Stromal cell of bone marrow (primary cell): Measurements from ENCODE around the gene PLA2G10.
"Not testable (repeated sequence)": the region's sequence is repeated elsewhere in the genome, so short reads cannot be mapped to it uniquely, and the experiment has no call there.

Experiments used
- DNase-seq: peaks from one replicate; pipeline ENCODE4 v3.0.0-alpha.2; 2012; ENCODE audit warnings: low read depth

PLA2G10 gene, protein sequence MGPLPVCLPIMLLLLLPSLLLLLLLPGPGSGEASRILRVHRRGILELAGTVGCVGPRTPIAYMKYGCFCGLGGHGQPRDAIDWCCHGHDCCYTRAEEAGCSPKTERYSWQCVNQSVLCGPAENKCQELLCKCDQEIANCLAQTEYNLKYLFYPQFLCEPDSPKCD

DNA sequence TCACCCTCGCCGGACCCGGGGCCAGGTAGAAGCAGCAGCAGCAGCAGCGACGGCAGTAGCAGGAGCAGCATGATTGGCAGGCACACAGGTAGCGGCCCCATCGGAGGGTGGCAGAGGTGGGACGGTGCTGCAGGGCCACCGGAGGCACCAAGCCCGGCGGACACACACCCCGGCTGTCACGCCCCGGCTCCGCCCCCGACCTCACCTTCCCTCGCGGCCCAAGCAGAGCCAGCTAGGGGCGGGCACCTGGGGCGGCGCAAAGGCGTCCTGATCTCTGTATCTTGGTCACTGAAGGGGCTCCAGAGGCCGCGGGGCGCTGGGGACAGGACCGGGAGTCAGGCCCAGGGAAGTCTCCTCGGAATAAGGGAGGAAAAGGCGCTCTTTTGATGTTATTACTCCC lies at the start of gene PLA2G10:
TSS of gene PLA2G10 (minus strand) at position 180 of the 400 bp plus-strand sequence. CDS start at position 101, 79 bp downstream.
- DNase-seq, result not testable (repeated sequence)

DNA sequence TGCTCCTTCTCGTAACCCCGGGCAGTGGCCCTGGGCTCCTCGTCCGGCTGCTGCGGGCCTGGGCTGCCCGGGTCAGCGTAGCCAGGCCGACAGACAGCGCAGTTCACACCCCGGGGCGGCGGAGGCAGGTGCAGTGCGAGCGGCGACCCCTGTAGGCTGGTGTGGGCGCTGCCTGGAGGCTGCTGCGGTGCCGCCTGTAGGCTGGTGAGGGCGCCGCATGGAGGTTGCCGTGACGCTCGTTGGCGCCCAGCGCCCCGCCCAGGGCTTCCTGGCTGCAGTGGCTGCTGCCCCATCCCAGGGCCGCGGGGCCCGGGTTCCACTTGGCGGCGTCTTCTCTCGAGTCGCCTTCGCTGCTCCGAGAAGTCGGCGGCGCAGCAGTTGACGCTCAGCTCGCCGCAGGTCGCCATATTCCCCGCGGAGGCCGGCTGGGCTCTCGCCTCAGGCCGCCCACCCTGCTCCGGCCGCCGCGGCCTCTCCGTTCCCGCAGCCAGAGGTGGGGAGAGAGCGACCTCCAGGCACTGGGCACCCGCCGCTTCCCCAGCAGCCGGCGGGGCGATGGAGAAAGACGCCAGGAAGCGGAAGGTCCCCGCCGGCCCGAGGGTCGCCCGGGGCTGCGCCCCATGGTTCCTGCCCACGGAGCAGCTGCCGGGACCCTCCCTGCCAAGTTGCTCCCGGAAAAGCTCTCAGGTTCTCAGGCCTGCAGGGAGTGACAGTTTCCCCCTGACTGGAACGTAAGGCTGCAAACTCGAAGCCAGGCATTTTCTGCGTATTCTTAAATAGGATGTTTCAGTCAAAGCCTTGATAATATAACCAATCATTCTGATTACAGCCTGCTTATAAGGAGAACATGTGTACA lies 48.4 kb upstream of the PLA2G10 start, which contains the start of gene NPIPA2:
TSS of gene NPIPA2 (plus strand) at position 261 of the 856 bp plus-strand sequence. CDS start 5,533 bp downstream, outside the sequence.
- DNase-seq, result not testable (repeated sequence)

DNA sequence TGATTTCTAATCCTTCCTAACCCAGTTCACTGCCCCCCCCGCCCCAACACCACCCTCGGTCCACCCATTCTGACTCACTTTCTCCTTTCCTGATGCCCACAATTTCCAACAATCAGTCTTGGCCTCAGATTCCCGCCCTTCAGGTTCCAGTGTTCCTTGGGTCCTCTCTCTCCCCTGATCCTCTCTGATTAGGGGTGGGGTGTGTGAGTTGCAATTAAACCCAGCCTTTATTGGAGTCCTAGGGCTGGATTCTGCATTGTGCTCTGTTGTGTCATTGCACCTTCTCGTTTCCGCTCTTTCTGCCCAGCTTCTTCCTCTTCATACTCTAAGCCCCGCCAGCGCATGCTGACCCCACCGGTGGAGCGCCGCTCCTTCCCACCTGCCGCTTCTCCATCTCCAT lies 47.7 kb upstream of the PLA2G10 start:
- DNase-seq, result not testable (repeated sequence)

DNA sequence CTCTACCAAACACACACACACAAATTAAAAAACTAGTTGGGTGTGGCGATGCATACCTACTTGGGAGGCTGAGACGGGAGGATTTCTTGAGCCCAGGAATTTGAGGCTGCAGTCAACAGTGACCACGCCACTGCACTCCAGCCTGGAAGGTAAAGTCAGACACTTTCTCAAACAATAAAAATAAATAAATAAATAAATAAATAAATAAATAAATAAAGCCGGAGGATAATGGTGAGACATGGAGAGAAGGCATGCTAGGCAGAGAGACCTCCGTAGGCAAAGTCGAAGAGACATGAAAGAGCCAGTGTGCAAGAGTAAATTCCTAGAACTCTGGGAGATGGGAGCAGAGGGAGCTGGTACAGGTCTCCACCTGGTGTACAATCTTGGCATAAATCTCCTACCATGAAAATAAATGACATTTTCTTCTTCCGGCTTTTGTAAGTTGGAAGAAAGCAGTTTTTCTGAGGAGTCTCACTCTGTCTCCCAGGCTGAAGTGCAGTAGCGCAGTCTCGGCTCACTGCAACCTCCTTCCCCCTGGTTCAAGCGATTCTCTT lies 46.8 kb upstream of the PLA2G10 start:
- DNase-seq, result not testable (repeated sequence)

DNA sequence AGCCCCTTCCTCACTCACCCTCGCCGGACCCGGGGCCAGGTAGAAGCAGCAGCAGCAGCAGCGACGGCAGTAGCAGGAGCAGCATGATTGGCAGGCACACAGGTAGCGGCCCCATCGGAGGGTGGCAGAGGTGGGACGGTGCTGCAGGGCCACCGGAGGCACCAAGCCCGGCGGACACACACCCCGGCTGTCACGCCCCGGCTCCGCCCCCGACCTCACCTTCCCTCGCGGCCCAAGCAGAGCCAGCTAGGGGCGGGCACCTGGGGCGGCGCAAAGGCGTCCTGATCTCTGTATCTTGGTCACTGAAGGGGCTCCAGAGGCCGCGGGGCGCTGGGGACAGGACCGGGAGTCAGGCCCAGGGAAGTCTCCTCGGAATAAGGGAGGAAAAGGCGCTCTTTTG lies 39.1 kb upstream of the PLA2G10 start:
- DNase-seq, result not testable (repeated sequence)

DNA sequence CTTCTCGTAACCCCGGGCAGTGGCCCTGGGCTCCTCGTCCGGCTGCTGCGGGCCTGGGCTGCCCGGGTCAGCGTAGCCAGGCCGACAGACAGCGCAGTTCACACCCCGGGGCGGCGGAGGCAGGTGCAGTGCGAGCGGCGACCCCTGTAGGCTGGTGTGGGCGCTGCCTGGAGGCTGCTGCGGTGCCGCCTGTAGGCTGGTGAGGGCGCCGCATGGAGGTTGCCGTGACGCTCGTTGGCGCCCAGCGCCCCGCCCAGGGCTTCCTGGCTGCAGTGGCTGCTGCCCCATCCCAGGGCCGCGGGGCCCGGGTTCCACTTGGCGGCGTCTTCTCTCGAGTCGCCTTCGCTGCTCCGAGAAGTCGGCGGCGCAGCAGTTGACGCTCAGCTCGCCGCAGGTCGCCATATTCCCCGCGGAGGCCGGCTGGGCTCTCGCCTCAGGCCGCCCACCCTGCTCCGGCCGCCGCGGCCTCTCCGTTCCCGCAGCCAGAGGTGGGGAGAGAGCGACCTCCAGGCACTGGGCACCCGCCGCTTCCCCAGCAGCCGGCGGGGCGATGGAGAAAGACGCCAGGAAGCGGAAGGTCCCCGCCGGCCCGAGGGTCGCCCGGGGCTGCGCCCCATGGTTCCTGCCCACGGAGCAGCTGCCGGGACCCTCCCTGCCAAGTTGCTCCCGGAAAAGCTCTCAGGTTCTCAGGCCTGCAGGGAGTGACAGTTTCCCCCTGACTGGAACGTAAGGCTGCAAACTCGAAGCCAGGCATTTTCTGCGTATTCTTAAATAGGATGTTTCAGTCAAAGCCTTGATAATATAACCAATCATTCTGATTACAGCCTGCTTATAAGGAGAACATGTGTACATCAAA lies 9.3 kb upstream of the PLA2G10 start, which contains the start of gene NPIPA3:
TSS of gene NPIPA3 (plus strand) at position 256 of the 856 bp plus-strand sequence. CDS start 5,533 bp downstream, outside the sequence.
- DNase-seq, result not testable (repeated sequence)

DNA sequence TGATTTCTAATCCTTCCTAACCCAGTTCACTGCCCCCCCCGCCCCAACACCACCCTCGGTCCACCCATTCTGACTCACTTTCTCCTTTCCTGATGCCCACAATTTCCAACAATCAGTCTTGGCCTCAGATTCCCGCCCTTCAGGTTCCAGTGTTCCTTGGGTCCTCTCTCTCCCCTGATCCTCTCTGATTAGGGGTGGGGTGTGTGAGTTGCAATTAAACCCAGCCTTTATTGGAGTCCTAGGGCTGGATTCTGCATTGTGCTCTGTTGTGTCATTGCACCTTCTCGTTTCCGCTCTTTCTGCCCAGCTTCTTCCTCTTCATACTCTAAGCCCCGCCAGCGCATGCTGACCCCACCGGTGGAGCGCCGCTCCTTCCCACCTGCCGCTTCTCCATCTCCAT lies 8.6 kb upstream of the PLA2G10 start:
- not testable (repeated sequence) for DNase-seq

DNA sequence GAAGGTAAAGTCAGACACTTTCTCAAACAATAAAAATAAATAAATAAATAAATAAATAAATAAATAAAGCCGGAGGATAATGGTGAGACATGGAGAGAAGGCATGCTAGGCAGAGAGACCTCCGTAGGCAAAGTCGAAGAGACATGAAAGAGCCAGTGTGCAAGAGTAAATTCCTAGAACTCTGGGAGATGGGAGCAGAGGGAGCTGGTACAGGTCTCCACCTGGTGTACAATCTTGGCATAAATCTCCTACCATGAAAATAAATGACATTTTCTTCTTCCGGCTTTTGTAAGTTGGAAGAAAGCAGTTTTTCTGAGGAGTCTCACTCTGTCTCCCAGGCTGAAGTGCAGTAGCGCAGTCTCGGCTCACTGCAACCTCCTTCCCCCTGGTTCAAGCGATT lies 7.8 kb upstream of the PLA2G10 start:
- not testable (repeated sequence) for DNase-seq

DNA sequence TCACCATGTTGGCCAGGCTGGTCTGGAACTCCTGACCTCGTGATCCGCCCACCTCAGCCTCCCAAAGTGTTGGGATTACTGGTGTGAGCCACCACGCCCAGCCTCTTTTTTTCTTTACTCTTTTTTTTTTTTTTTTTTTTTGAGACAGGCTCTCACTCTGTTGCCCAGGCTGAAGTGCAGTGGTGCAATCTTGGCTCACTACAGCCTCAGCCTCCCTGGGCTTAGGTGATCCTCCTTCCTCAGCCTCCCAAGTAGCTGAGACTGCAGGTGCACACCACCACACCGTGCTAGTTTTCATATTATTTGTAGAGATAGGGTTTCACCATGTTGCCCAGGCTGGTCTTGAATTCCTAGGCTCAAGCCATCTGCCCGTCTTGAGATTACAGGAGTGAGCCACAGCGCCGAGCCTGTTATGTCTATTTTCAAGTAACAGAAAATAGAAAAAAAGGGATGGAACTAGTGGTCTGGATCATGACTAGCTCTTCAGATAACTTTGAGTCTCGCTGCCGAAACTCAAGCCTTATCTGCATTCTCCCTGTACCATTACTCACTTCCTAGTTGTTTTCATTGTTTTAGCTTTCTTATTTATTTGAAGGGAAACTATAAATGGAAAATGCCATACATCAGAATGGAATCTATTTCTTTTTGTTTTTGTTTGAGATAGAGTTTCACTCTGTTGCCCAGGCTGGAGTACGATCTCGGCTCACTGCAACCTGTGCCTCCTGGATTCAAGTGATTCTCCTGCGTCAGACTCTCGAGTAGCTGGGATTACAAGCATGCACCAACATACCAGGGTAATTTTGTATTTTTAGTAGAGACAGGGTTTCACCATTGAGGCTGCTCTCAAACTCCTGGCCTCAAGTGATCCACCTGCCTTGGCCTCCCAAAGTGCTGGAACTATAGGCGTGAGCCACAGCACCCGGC lies 8.0 kb downstream of the PLA2G10 start:
- DNase-seq, result not testable (repeated sequence)

DNA sequence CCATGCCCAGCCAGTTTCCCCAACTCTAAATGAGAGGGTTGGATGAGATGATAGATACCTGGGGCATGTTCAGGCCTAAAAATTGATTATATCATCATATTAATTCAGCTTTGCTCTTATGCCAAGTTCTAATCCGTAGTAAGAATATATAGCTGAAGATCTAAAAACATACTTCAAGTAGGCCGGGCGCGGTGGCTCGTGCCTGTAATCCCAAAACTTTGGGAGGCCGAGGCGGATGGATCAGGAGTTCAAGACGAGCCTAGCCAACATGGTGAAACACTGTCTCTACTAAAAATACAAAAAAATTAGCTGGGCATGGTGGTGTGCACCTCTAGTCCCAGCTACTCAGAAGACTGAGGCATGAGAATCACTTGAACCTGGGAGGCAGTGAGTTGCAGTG lies 12.0 kb downstream of the PLA2G10 start:
- DNase-seq, result no peak

DNA sequence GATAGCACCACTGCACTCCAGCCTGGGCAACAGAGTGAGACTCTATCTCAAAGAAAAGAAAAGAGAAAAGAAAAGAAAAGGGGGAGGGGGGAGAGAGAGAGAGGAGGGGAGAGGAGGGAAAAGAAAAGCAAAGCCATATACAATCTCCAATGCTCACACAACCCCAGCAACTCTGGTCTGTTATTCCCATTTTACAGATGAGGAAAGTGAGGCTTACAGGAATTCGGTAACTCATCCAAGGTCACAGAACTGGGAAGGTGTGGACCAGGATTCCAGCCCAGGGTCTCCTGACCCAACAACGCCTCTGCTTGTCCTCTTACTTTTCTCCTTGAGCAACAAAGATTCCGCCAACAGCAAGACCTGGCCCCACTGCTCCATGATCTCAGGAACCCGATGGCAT lies 13.0 kb downstream of the PLA2G10 start:
- DNase-seq, result no peak

DNA sequence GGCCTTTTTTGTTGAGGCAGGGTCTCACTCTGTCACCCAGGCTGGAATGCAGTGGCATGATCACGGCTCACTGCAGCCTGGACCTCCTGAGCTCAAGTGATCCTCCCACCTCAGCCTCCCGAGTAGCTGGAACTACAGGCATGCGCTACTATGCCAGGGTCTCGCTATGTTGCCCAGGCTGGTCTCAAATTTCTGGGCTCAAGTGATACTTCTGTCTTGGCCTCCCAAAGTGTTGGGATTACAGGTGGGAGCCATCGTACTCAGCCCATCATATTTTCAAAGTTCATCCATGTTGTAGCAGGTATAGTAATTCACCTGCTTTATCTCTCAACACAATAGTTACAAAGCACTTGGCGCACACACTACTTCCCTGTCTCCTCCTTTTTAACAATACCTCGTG lies 13.7 kb downstream of the PLA2G10 start:
- DNase-seq, result not testable (repeated sequence)

DNA sequence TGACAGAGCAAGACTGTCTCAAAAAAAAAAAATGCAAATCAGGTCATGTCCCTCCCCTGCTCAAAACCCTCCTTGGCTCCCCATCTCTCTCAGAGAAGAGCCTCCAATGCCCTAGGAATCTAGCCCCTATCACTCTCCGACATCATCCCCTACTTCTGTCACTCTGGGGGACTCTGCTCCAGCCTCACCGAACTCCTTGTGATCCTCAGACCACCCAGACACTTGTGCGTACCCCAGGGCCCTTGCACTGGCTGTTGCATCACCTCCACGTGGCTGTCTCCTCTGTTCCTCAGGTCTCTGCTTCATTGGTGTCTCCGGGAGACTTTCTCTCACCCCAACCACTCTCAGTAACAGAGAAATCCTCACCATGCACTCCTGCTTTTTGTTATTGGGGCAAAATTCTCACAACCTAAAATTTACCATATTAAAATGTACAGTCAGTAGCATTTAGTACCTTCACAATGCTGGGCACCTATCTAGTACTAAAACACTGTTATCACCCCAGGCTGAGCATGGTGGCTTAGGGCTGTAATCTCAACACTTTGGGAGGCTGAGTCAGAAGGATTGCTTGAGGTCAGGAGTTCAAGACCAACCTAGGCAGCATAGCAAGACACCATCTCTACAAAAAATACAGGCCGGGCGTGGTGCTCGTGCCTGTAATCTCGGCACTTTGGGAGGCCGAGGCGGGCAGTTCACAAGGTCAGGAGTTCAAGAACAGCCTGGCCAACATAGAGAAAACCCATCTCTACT lies 15.2 kb downstream of the PLA2G10 start:
- DNase-seq, result no peak

DNA sequence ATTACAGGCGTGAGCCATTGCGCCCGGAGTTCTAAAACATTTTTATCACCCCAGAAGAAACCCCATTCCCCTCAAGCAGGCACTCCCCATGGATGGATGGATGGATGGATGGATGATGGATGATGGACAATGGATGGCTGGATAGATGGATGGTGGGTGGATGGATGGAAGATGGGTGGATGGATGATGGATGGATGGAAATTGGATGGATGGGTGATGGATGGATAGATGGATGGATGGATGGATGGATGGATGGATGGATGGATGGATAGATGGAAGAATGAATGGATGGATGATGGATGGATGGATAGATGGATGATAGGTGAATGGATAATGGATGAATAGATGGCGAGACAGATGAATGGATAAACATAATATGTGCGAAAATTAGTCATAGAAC lies 16.5 kb downstream of the PLA2G10 start:
- no peak for DNase-seq

DNA sequence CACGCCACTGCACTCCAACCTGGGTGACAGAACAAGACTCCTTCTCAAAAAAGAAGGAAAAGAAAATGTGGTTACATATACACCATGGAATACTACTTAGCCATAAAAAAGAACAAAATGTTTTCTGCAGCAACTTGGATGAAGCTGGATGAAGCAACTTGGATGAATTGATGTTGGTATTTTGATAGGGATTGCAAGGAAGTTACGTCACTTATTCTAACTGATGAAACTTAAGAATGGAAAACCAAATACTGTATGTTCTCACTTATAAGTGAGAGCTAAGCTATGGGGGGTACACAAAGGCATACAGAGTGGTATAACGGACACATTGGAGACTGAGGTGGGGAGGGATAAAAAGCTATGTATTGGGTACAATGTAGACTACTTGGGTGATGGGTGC lies 17.5 kb downstream of the PLA2G10 start:
- no peak for DNase-seq

DNA sequence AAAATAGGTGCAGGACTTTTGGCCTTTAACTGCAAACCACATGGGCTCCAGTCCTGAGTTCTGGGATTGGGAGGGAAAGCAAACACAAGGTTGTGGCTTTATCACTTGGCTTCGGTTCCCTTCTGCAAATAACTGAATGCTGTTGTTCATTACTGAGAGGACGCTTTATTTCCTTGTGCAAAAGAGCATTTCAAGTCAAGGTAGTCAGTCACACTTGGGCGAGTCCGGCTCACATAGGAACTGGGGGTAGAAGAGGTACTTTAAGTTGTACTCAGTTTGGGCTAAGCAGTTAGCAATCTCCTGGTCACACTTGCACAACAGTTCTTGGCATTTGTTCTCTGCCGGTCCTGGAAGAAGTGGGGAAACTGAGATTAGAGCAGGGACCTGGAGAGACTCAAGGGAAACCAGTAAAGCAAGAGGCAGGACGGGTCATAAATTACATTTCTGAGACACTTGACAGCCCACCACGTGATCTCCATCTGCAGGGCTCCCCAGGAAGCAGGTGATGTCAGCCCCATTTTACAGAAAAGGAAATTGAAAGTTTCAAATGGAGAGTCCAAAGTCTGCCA lies 21.6 kb downstream of the PLA2G10 start:
- DNase-seq, result no peak

DNA sequence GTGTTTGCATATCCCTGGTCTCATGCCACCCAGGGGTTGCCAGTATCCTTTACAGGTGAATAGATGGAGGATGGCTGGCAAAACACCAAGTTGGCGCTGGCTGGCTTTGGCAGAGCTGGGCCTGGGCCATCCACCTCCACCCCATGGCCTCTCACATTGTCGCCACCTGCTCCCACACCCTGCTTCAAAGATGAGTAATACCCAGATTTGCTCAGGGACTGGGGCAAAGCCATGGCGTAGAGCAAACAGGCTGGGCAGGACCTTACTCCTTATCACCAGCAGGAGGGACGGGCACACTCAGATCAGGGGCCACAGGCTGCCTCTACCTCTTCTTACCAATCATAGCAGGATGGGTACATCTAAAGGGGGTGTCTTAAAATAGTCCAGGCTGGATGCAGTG lies 24.3 kb downstream of the PLA2G10 start:
- no peak for DNase-seq

DNA sequence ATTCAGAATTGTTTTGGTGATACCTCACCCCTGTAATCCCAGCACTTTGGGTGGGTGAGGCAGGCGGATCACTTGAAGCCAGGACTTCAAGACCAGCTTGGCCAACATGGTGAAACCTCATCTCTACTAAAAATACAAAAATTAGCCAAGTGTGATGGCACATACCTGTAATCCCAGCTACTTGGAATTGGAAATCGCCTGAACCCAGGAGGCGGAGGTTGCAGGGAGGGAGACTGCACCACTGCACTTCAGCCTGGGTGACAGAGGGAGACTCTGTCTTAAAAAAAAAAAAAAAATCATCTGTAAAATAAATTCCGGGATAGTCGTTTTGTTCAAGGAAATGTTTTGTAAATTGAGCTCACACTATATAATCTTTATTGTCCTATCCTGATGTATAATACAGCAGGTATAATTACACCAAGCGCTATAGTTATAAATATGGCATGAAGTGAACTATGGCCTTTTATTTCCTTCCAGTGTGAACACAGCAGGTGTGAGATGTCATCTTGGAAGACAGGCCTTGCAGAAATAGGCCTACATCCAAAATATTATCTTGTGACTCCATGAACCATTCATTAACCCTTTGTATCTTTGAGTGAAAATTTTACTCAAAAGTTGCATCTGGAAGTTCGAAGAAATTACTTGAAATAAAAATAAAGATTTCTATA lies 25.4 kb downstream of the PLA2G10 start:
- DNase-seq, result no peak
